Gastroesophageal sphincter (tissue), 4 donors: ENCODE measurements around the gene SAPCD1. TPM values are rescaled to one million over a fixed set of nuclear protein-coding genes. Genes with fewer than 3 reads are reported as not detected.

Experiments used
- ATAC-seq: fragments of 150-250 bp; one replicate; pipeline ENCODE4 v1.9.1; 2016; ENCODE audit warnings: mild to moderate bottlenecking, moderate library complexity
- H3K27ac ChIP-seq, 4 donors: fragments of 200-600 bp; sonication (generic) in 3 of 4; 1 replicate in 3 of 4; 2 replicates in 1 of 4; pipeline ENCODE4 v1.5.1; 2016 to 2019
- H3K27me3 ChIP-seq: fragments of 200-600 bp; sonication (generic); one replicate; pipeline ENCODE4 v1.5.1; 2019
- H3K36me3 ChIP-seq, 2 donors: fragments of 200-600 bp; sonication (generic); one replicate each; pipeline ENCODE4 v1.5.1; 2019; ENCODE audit warnings: control low read depth in 1 of 2
- H3K4me1 ChIP-seq, 3 donors: fragments of 200-600 bp; sonication (generic); 1 replicate in 2 of 3; 2 replicates in 1 of 3; pipeline ENCODE4 v1.5.1; 2016 to 2019; ENCODE audit warnings: control low read depth in 2 of 3
- H3K4me3 ChIP-seq, 2 donors: fragments of 200-600 bp; sonication (generic); one replicate each; pipeline ENCODE4 v1.5.1; 2019; ENCODE audit warnings: mild to moderate bottlenecking in 1 of 2, moderate library complexity in 1 of 2
- H3K9me3 ChIP-seq, 3 donors: fragments of 200-600 bp; sonication (generic); one replicate each; pipeline ENCODE4 v1.5.1; 2017 to 2019; ENCODE audit warnings: control low read depth in 2 of 3
- EP300 ChIP-seq: sonication (generic); formaldehyde crosslinking; IDR thresholded peaks from one replicate; pipeline ENCODE4 v1.6.1; 2017; ENCODE audit warnings: antibody characterized with exemption, mild to moderate bottlenecking
- POLR2A ChIP-seq, 2 donors: fragments of 450-650 bp; IDR thresholded peaks; one replicate each; pipeline ENCODE4 v1.6.1; 2017; ENCODE audit warnings: antibody characterized with exemption in 2 of 2, mild to moderate bottlenecking in 2 of 2, moderate library complexity in 1 of 2
- POLR2AphosphoS5 ChIP-seq: sonication (generic); formaldehyde crosslinking; IDR thresholded peaks from one replicate; pipeline ENCODE4 v1.6.1; 2017; ENCODE audit warnings: antibody characterized with exemption
- WGBS, 2 donors: methylation state at CpG; one replicate each; pipeline ENCODE4 v1.1.5; 2018; ENCODE audit warnings: low coverage in 1 of 2; 5-methylcytosine and 5-hydroxymethylcytosine counted together
- total RNA-seq, 4 donors: library from RNA; depleted of rRNA; stranded (reverse); fragments of >200 nt; gene quantifications; one replicate each; pipeline ENCODE4 v1.1.0, GENCODE V29; 2016
- TF ChIP-seq, protein P1 (sequence below), 4 experiments: fragments of 200-600 bp in 2 of 4; fragments of 450-650 bp in 2 of 4; sonication (generic) in 1 of 4; IDR thresholded peaks; one replicate each; pipeline ENCODE4 v1.5.1; 2017 to 2019; ENCODE audit warnings: antibody characterized with exemption in 4 of 4, mild to moderate bottlenecking in 2 of 4, moderate library complexity in 2 of 4

Gene SAPCD1
- total RNA-seq, 4 donors from 2014 or later = 0.93 to 1.1 TPM; not detected in 2

DNA sequence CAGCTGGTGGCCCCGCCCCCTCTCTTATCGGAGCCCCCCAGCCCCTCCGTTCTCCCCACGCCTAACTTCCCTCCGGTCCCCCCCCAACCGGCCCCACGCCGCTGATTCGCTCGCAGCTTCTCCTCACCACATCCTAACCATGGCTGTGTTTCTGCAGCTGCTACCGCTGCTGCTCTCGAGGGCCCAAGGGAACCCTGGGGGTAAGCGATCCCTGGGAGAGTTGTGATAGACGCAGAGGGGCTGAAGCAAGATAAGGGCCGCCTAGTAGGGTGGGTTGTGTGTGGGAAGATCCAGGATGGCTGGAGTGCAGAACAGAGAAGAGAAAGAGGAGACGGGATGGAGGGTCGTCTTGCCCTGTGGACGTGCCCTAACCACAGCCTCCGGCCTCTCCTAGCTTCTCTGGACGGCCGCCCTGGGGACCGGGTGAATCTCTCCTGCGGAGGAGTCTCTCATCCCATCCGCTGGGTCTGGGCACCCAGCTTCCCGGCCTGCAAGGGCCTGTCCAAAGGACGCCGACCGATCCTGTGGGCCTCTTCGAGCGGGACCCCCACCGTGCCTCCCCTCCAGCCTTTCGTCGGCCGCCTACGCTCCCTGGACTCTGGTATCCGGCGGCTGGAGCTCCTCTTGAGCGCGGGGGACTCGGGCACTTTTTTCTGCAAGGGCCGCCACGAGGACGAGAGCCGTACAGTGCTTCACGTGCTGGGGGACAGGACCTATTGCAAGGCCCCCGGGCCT lies 39.0 kb upstream of the SAPCD1 start, which contains the start of gene MPIG6B:
Gene MPIG6B, plus strand, starts transcription at position 129 of the 735 bp plus-strand sequence. Its CDS starts 11 bp downstream, at position 140.
- Histone ChIP-seq H3K4me1 (peaks cover 0 to 21% (median 9%) of the 10 kb centered on the region in 3 donors), H3K9me3 (no peaks in the 10 kb centered on the region), H3K27me3 (no peaks in the 10 kb centered on the region), H3K4me3 (no peak within 1 kb of the TSS), H3K36me3 (peaks cover 0 to 34% of the 10 kb centered on the region in 2 donors), H3K27ac (no peak within 1 kb of the TSS)
- 80 to 82% methylated on average over 1 to 2 of the region's 46 CpGs for whole genome bisulfite sequencing, 2 donors
- no peak for ATAC-seq
- TF ChIP-seq POLR2AphosphoS5 (no peak), EP300 (no peak), POLR2A (IDR thresholded peaks at IDR 0.05) (no peak)
- TF ChIP-seq, protein P1, sequence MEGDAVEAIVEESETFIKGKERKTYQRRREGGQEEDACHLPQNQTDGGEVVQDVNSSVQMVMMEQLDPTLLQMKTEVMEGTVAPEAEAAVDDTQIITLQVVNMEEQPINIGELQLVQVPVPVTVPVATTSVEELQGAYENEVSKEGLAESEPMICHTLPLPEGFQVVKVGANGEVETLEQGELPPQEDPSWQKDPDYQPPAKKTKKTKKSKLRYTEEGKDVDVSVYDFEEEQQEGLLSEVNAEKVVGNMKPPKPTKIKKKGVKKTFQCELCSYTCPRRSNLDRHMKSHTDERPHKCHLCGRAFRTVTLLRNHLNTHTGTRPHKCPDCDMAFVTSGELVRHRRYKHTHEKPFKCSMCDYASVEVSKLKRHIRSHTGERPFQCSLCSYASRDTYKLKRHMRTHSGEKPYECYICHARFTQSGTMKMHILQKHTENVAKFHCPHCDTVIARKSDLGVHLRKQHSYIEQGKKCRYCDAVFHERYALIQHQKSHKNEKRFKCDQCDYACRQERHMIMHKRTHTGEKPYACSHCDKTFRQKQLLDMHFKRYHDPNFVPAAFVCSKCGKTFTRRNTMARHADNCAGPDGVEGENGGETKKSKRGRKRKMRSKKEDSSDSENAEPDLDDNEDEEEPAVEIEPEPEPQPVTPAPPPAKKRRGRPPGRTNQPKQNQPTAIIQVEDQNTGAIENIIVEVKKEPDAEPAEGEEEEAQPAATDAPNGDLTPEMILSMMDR (IDR thresholded peaks at IDR 0.05) = no peak

DNA sequence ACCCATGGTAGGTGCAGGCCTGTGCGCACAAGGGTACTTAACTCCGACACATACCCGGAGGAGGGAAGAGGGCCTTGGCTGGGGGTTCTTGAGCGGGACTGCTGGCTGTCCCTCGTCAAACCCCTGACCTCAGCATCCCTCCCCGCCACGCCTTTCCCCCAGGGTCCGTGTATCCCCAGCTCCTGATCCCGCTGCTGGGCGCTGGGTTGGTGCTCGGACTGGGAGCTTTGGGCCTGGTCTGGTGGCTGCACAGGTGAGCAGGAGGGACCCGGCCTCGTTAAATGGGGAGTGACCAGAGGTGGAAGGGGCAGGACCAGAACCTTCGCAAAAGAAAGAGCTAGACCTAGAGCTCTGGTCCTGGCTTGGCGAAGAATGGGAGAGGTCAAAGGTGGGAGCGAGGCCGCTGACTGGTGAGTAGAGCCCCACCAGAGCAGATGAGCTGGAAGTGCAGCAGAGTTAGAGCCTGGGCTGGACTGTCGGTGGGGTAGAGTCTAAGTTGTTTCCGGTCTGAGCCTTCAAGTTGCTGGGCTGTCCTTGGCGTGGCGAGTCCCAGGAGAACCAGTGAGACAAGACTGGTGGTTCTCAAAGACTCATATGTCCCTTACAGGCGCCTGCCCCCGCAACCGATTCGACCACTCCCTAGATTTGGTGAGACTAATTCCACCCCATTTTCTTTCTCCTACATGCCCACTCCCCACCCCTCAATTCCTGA lies 38.3 kb upstream of the SAPCD1 start:
- no peak overlapping the region for H3K27ac ChIP-seq
- H3K36me3 ChIP-seq = peaks cover 0 to 34% of the 10 kb centered on the region in 2 donors
- no peaks in the 10 kb centered on the region for H3K27me3 ChIP-seq
- WGBS, 2 donors = 88 to 92% methylated on average over 12 to 13 of the region's 25 CpGs
- H3K9me3 ChIP-seq = no peaks in the 10 kb centered on the region
- H3K4me3 ChIP-seq = no peak overlapping the region
- H3K4me1 ChIP-seq = peaks cover 0 to 28% (median 14%) of the 10 kb centered on the region in 3 donors
- no peak for ATAC-seq
- TF ChIP-seq POLR2AphosphoS5 (no peak), POLR2A (IDR thresholded peaks at IDR 0.05) (no peak), EP300 (no peak)
- TF ChIP-seq, protein P1 (IDR thresholded peaks at IDR 0.05) = no peak

DNA sequence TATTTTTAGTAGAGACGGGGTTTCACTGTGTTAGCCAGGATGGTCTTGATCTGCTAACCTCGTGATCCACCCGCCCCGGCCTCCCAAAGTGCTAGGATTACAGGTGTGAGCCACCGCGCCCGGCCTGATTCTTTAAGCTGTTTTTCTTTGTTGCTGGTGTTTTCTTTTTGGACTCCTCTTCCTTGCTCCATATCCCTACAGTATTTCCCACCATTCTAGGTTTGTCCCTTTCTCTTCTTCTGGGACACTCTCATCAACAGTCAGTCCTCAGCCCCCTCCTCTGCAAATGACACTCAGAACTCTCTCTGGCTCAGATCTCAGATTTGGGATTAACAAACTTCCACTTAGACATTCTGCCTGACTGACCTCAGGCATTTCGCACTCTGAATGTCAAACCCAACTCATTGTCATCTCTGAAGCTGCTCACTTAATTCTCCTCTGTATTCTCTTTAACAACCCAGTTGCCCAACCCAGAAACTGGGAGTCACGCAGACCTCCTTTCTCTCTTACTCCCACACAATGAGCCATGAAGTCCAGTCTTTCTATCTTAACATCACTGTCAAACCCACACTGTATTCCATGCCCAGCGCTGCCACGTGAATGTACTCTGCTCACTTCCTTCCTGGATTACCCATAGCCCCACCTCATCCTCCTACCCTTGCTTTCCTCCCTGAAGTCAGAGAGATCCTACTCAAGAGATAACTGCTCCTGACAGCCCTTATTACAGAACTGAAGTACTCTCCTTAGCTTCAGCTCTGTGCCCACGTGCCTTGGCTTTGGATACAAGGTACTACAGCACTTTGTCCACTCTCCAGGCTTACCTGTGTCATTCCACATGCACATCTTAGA lies 36.7 kb upstream of the SAPCD1 start:
- ATAC-seq = no peak

DNA sequence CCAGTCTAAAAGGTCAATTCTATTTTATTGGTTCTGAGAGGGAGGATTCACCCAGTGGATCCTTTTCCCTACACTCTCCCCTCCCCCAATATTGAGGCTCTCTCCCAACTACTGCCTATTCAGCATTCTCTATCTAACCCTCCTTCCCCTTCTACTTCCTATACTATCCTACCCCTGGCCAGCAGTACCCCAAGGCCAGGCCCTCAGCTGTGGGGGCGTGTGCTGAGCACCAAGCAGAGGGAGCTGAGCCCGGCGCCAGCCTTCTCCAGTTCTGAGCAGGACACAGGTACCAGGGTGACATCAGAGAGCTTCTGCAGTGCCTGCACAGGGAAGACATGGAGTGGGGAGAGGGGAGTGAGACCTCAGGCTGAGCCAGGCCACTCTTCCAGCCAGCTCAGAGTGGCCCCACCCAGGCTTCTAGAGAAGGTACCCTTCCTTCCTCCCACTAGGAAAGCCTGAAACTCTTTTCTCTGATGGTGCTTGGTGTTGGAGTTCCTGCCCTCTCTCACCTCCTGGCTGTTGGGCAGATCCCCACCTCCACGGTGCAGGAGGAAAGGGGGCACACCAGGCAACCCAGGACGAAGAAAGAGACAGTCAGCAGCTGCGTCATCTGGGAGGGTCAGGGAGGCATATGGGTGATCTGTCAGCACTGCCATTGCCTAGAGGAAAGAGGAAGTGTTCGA lies 35.3 kb upstream of the SAPCD1 start:
- Histone ChIP-seq H3K4me1 (peaks cover 0 to 47% (median 20%) of the 10 kb centered on the region in 3 donors), H3K36me3 (peaks cover 0 to 50% of the 10 kb centered on the region in 2 donors), H3K4me3 (peak overlapping the region in 1 of 2 donors; percentile 80), H3K9me3 (no peaks in the 10 kb centered on the region), H3K27ac (peak overlapping the region in 3 of 4 donors; percentile 94 to 99 (median 98)), H3K27me3 (no peaks in the 10 kb centered on the region)
- TF ChIP-seq POLR2A (IDR thresholded peaks at IDR 0.05) = no peak
- no peak for TF ChIP-seq POLR2AphosphoS5
- no peak for TF ChIP-seq EP300
- TF ChIP-seq, protein P1 (IDR thresholded peaks at IDR 0.05) = no peak
- ATAC-seq = no peak
- WGBS, 2 donors = 60% methylated on average over 2 of the region's 7 CpGs; no CpG with 5 or more reads in 1 of the 2 donors

More for the DNA sequence above, 36.7 kb upstream of the SAPCD1 start:
- peak overlapping the region in 1 of 4 donors; percentile 98 for H3K27ac ChIP-seq
- WGBS, 2 donors = 75 to 85% methylated on average over 6 to 9 of the region's 12 CpGs
- H3K36me3 ChIP-seq = peaks cover 0 to 36% of the 10 kb centered on the region in 2 donors
- no peak overlapping the region for H3K4me3 ChIP-seq
- H3K9me3 ChIP-seq = no peaks in the 10 kb centered on the region
- H3K27me3 ChIP-seq = no peaks in the 10 kb centered on the region
- TF ChIP-seq POLR2AphosphoS5 (no peak), POLR2A (IDR thresholded peaks at IDR 0.05) (no peak), EP300 (no peak)
- TF ChIP-seq, protein P1 (IDR thresholded peaks at IDR 0.05) = no peak
- H3K4me1 ChIP-seq = peaks cover 0 to 34% (median 18%) of the 10 kb centered on the region in 3 donors
